ENCODE results near the gene GNPTG. TPM values are rescaled to one million over a fixed set of nuclear protein-coding genes. Genes with fewer than 3 reads are reported as not detected.

The GNPTG gene
- total and polyA plus RNA-seq, 4 donors: 33.7 to 74.1 (median 50.2) TPM

- Histone ChIP-seq H3K9me3 (ENCODE audit: control insufficient read depth, low read length) (no peaks in the 10 kb centered on the region), H3K27me3 (ENCODE audit: control insufficient read depth in 1 of 2, insufficient read depth in 2 of 2, low read length in 1 of 2) (no peaks in the 10 kb centered on the region), H3K27ac (ENCODE audit: low read depth in 1 of 2, low read length in 2 of 2) (no peak overlapping the region), H3K4me1 (ENCODE audit: control insufficient read depth in 1 of 2, insufficient read depth in 2 of 2, low read length in 2 of 2) (no peaks in the 10 kb centered on the region), H3K36me3 (ENCODE audit: control insufficient read depth in 1 of 2, insufficient read depth in 2 of 2, low read length in 1 of 2) (peaks cover 1 to 3% of the 10 kb centered on the region in 2 donors), H3K4me3 (ENCODE audit: low read length in 2 of 2) (no peak overlapping the region)
- intact Hi-C loops (cut with DNase I): no loop called here
- WGBS, 2 donors: 89 to 90% methylated on average over 14 to 16 of the region's 16 CpGs
- ATAC-seq (ENCODE audit: low FRiP score) (no peak), DNase-seq (no peak)
Measured at GRCh38 chr16:1387331-1387730, 35.6 kb downstream of the GNPTG start.

GRCh38 chr16:1389762-1390161 lies 38.0 kb downstream of the GNPTG start:
- 89 to 90% methylated on average over 7 of the region's 7 CpGs for WGBS, 2 donors
- H3K4me1 ChIP-seq (ENCODE audit: control insufficient read depth in 1 of 2, insufficient read depth in 2 of 2, low read length in 2 of 2): no peaks in the 10 kb centered on the region
- H3K27ac ChIP-seq (ENCODE audit: low read depth in 1 of 2, low read length in 2 of 2): no peak overlapping the region
- H3K36me3 ChIP-seq (ENCODE audit: control insufficient read depth in 1 of 2, insufficient read depth in 2 of 2, low read length in 1 of 2): peaks cover 3 to 4% of the 10 kb centered on the region in 2 donors
- H3K27me3 ChIP-seq (ENCODE audit: control insufficient read depth in 1 of 2, insufficient read depth in 2 of 2, low read length in 1 of 2): no peaks in the 10 kb centered on the region
- intact Hi-C loops (cut with DNase I): no loop called here
- H3K9me3 ChIP-seq (ENCODE audit: control insufficient read depth, low read length): no peaks in the 10 kb centered on the region
- no peak for DNase-seq
- no peak for ATAC-seq (ENCODE audit: low FRiP score)
- no peak overlapping the region for H3K4me3 ChIP-seq (ENCODE audit: low read length in 2 of 2)

DNA sequence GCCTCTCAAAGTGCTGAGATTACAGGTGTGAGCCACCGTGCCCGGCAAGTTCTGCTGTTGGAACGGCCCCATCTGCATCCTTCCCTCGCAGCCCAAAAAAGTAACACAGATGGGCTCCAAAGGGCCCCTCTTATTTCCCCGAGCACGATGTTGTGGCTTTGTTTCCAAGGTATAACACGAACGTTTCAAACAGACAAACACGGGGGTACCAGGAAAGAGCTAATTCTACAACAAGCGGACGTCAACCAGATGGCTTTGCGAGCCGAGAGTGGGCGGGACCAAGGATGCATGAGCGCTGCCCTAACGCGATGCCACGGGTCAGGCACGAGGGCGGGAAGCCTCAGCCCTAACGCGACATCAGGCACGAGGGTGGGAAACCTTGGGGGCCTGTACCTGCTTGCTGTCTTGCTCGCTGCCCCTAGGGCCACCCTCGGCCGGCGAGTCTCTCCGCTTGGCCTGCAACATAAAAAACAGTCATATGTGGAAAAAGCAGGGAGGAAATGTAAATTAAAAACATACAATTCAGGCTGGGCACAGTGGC lies 38.6 kb downstream of the GNPTG start:
- WGBS, 2 donors: 86% methylated on average over 28 of the region's 28 CpGs
- Histone ChIP-seq H3K4me3 (ENCODE audit: low read length in 2 of 2) (no peak overlapping the region), H3K36me3 (ENCODE audit: control insufficient read depth in 1 of 2, insufficient read depth in 2 of 2, low read length in 1 of 2) (peaks cover 0 to 3% of the 10 kb centered on the region in 2 donors), H3K27ac (ENCODE audit: low read depth in 1 of 2, low read length in 2 of 2) (no peak overlapping the region), H3K9me3 (ENCODE audit: control insufficient read depth, low read length) (no peaks in the 10 kb centered on the region), H3K27me3 (ENCODE audit: control insufficient read depth in 1 of 2, insufficient read depth in 2 of 2, low read length in 1 of 2) (no peaks in the 10 kb centered on the region), H3K4me1 (ENCODE audit: control insufficient read depth in 1 of 2, insufficient read depth in 2 of 2, low read length in 2 of 2) (no peaks in the 10 kb centered on the region)
- ATAC-seq (ENCODE audit: low FRiP score): no peak
- intact Hi-C loops (cut with DNase I): no loop called here
- DNase-seq: no peak

- intact Hi-C loops (cut with DNase I): no loop called here
- ATAC-seq (ENCODE audit: low FRiP score): no peak
- Histone ChIP-seq H3K36me3 (ENCODE audit: control insufficient read depth in 1 of 2, insufficient read depth in 2 of 2, low read length in 1 of 2) (peaks cover 0 to 3% of the 10 kb centered on the region in 2 donors), H3K4me1 (ENCODE audit: control insufficient read depth in 1 of 2, insufficient read depth in 2 of 2, low read length in 2 of 2) (no peaks in the 10 kb centered on the region), H3K27me3 (ENCODE audit: control insufficient read depth in 1 of 2, insufficient read depth in 2 of 2, low read length in 1 of 2) (no peaks in the 10 kb centered on the region), H3K4me3 (ENCODE audit: low read length in 2 of 2) (no peak overlapping the region), H3K9me3 (ENCODE audit: control insufficient read depth, low read length) (no peaks in the 10 kb centered on the region), H3K27ac (ENCODE audit: low read depth in 1 of 2, low read length in 2 of 2) (no peak overlapping the region)
- 91 to 94% methylated on average over 17 of the region's 17 CpGs for WGBS, 2 donors
- no peak for DNase-seq
Measured at GRCh38 chr16:1392826-1393225, 41.1 kb downstream of the GNPTG start.

DNA sequence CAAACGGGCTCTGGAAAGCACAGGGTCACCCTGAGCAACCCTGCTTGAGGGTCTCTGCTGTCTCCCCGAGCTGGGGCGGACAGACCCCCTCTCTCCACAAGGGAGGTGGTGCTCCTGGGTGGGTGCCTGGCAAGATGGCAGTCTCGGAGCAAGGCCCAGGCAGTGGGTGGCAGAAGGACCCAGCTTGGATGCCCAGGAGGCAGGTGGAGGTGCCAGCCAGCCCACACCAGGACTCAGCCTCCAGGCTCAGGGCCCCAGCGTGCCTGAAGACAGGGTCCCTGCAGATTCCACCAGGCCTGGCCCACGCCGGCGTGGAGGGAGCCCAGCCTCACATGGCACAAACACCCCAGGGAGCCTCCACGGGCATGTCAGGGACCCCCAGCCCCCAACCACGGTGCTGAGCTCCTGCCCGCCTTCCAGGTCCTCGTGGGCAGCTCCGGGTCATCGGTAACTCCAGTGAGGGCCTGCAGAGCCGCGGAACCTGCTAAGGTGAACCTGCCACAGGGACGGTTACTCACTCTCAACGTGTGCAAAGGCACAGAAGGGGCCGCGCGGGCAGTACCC lies 42.0 kb downstream of the GNPTG start:
- ATAC-seq (ENCODE audit: low FRiP score) (no peak), DNase-seq (no peak)
- H3K4me1 ChIP-seq (ENCODE audit: control insufficient read depth in 1 of 2, insufficient read depth in 2 of 2, low read length in 2 of 2): no peaks in the 10 kb centered on the region
- H3K36me3 ChIP-seq (ENCODE audit: control insufficient read depth in 1 of 2, insufficient read depth in 2 of 2, low read length in 1 of 2): peaks cover 0 to 3% of the 10 kb centered on the region in 2 donors
- 94 to 95% methylated on average over 21 of the region's 21 CpGs for WGBS, 2 donors
- no peaks in the 10 kb centered on the region for H3K9me3 ChIP-seq (ENCODE audit: control insufficient read depth, low read length)
- no peaks in the 10 kb centered on the region for H3K27me3 ChIP-seq (ENCODE audit: control insufficient read depth in 1 of 2, insufficient read depth in 2 of 2, low read length in 1 of 2)
- no peak overlapping the region for H3K4me3 ChIP-seq (ENCODE audit: low read length in 2 of 2)
- H3K27ac ChIP-seq (ENCODE audit: low read depth in 1 of 2, low read length in 2 of 2): no peak overlapping the region
- intact Hi-C loops (cut with DNase I): loop anchor here in 1 of 2 donors (2.0 kb wide), 1 partner anchor 51 kb away; the partner anchor contains the start of gene CCDC154

DNA sequence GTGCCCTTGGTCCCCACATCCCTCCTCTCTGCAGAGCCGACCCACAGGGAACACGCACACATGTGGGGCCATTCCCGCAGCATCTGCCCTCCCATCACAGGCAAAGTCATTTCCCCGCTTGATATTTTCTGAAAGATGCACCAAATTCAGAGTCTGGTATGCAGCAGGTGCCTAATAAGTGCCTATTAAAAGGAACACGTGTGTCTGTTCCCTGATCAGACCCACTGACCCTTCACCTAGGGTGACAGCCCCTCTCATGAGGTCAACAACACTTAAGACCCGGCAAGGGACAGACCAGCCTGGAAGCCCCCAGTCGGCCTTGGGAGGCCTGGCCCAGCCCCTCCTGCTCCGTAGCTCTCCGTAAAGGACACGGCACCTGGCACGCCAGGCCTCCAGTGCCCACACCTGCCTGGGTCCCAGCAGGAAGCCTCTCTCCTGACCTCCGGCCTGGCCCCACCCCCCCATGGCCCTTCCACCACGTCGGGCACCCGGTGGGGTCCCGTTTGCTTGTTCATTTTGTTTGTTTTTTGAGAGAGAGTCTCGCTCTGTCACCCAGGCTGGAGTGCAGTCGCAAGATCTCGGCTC lies 42.7 kb downstream of the GNPTG start:
- ATAC-seq (ENCODE audit: low FRiP score) (no peak), DNase-seq (no peak)
- H3K36me3 ChIP-seq (ENCODE audit: control insufficient read depth in 1 of 2, insufficient read depth in 2 of 2, low read length in 1 of 2): peaks cover 0 to 3% of the 10 kb centered on the region in 2 donors
- no peaks in the 10 kb centered on the region for H3K27me3 ChIP-seq (ENCODE audit: control insufficient read depth in 1 of 2, insufficient read depth in 2 of 2, low read length in 1 of 2)
- intact Hi-C loops (cut with DNase I): loop anchor here in 1 of 2 donors (2.0 kb wide), 1 partner anchor 50 kb away; the partner anchor contains the start of gene CCDC154
- no peaks in the 10 kb centered on the region for H3K9me3 ChIP-seq (ENCODE audit: control insufficient read depth, low read length)
- no peak overlapping the region for H3K27ac ChIP-seq (ENCODE audit: low read depth in 1 of 2, low read length in 2 of 2)
- no peak overlapping the region for H3K4me3 ChIP-seq (ENCODE audit: low read length in 2 of 2)
- H3K4me1 ChIP-seq (ENCODE audit: control insufficient read depth in 1 of 2, insufficient read depth in 2 of 2, low read length in 2 of 2): no peaks in the 10 kb centered on the region
- WGBS, 2 donors: 88 to 92% methylated on average over 19 of the region's 19 CpGs

DNA sequence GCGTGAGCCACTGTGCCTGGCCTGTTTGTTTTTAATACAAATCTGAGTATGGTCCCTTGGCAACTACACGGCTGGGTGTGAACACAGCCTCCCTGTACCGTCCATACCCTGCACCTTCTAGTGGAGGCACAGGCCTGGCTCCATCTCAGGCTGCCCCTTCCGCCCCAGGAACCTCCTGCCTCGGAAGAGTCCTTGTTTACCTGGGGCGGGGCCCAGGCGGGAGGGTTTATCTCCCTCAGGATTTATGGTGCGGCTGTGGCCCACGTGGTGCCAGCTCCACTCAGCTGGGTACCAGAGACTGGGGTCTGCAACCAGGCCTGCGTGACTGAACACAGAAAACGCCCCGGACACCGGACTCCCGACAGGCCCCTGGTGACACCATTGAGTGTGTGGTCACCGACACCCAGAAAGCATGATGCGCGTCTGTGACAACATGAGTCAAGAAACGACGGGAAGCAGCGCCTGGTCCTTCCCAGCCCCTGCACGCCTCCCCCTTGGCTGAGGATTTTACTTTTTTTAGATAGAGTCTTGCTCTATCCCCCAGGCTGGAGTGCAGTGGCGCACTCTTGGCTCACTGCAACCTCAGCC lies 43.8 kb downstream of the GNPTG start:
- ATAC-seq (ENCODE audit: low FRiP score): no peak
- intact Hi-C loops (cut with DNase I): loop anchor here in 1 of 2 donors (2.0 kb wide), 1 partner anchor 49 kb away; the partner anchor contains the start of gene CCDC154
- Histone ChIP-seq H3K27ac (ENCODE audit: low read depth in 1 of 2, low read length in 2 of 2) (no peak overlapping the region), H3K27me3 (ENCODE audit: control insufficient read depth in 1 of 2, insufficient read depth in 2 of 2, low read length in 1 of 2) (no peaks in the 10 kb centered on the region), H3K9me3 (ENCODE audit: control insufficient read depth, low read length) (no peaks in the 10 kb centered on the region), H3K4me1 (ENCODE audit: control insufficient read depth in 1 of 2, insufficient read depth in 2 of 2, low read length in 2 of 2) (no peaks in the 10 kb centered on the region), H3K4me3 (ENCODE audit: low read length in 2 of 2) (no peak overlapping the region), H3K36me3 (ENCODE audit: control insufficient read depth in 1 of 2, insufficient read depth in 2 of 2, low read length in 1 of 2) (peaks cover 0 to 3% of the 10 kb centered on the region in 2 donors)
- 88 to 90% methylated on average over 22 of the region's 22 CpGs for WGBS, 2 donors
- no peak for DNase-seq

DNA sequence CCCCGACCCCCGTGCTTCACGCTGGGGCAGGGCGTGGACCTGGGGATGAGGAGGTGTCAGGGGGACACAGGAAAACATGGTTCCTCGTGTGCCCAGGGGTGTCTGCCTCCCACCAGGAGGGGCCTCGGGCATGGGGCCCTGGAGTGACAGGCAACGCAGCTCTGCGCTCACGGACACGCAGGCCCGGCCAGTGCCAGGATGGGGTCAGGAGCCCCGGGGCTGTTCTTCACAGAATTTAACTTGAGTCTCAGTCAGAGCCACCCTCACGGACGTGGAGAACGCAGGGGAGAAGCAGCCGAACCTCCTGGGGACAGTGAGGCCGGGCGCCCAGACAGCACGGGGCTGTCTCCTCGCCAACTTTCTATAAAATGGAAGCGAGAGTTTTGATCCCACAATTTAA lies 46.0 kb downstream of the GNPTG start:
- Histone ChIP-seq H3K9me3 (ENCODE audit: control insufficient read depth, low read length) (no peaks in the 10 kb centered on the region), H3K4me1 (ENCODE audit: control insufficient read depth in 1 of 2, insufficient read depth in 2 of 2, low read length in 2 of 2) (no peaks in the 10 kb centered on the region), H3K36me3 (ENCODE audit: control insufficient read depth in 1 of 2, insufficient read depth in 2 of 2, low read length in 1 of 2) (peaks cover 0 to 1% of the 10 kb centered on the region in 2 donors), H3K27me3 (ENCODE audit: control insufficient read depth in 1 of 2, insufficient read depth in 2 of 2, low read length in 1 of 2) (no peaks in the 10 kb centered on the region), H3K4me3 (ENCODE audit: low read length in 2 of 2) (no peak overlapping the region), H3K27ac (ENCODE audit: low read depth in 1 of 2, low read length in 2 of 2) (no peak overlapping the region)
- WGBS, 2 donors: 93 to 94% methylated on average over 20 to 21 of the region's 21 CpGs
- DNase-seq: no peak
- no peak for ATAC-seq (ENCODE audit: low FRiP score)
- intact Hi-C loops (cut with DNase I): no loop called here

Data from aorta (tissue), 5 donors.